H9 (cell line): ENCODE results near the gene F12. TPM values are rescaled to one million over a fixed set of nuclear protein-coding genes. Genes with fewer than 3 reads are reported as not detected.

Experiments used
- DNase-seq: peaks from one replicate; pipeline ENCODE4 v3.0.0-alpha.2; 2017
- H2AFZ ChIP-seq: one replicate; pipeline ENCODE4 v1.6.1; 2013; ENCODE audit warnings: mild to moderate bottlenecking, low read length, control low read depth, moderate library complexity
- H2AK5ac ChIP-seq: 2 replicates; pipeline ENCODE4 v1.6.1; 2013; ENCODE audit warnings: low read length, control low read depth, mixed read lengths; ENCODE audit not compliant: insufficient read length
- H2BK120ac ChIP-seq: one replicate; pipeline ENCODE4 v1.6.1; 2013; ENCODE audit warnings: low read depth, mild to moderate bottlenecking, low read length, control low read depth, inconsistent platforms; ENCODE audit not compliant: poor library complexity, severe bottlenecking
- H2BK12ac ChIP-seq: 2 replicates; pipeline ENCODE4 v1.6.1; 2013; ENCODE audit warnings: low read length, control low read depth, mixed read lengths, low read depth; ENCODE audit not compliant: insufficient read length
- H2BK15ac ChIP-seq: 2 replicates; pipeline ENCODE4 v1.6.1; 2013; ENCODE audit warnings: low read depth, low read length, control low read depth
- H2BK20ac ChIP-seq: one replicate; pipeline ENCODE4 v1.6.1; 2013; ENCODE audit warnings: low read depth, mild to moderate bottlenecking, low read length, control low read depth, inconsistent platforms; ENCODE audit not compliant: poor library complexity, severe bottlenecking
- H2BK5ac ChIP-seq: 2 replicates; pipeline ENCODE4 v1.6.1; 2013; ENCODE audit warnings: low read length, control low read depth, mixed read lengths; ENCODE audit not compliant: insufficient read length
- H3K14ac ChIP-seq: 2 replicates; pipeline ENCODE4 v1.6.1; 2013; ENCODE audit warnings: low read length, control low read depth; ENCODE audit not compliant: insufficient read depth
- H3K18ac ChIP-seq: 2 replicates; pipeline ENCODE4 v1.6.1; 2013; ENCODE audit warnings: low read depth, mild to moderate bottlenecking, mixed read lengths, low read length, control low read depth; ENCODE audit not compliant: insufficient read length
- H3K23ac ChIP-seq: 2 replicates; pipeline ENCODE4 v1.6.1; 2013; ENCODE audit warnings: low read length, control low read depth, mixed read lengths, low read depth; ENCODE audit not compliant: insufficient read length
- H3K23me2 ChIP-seq: 2 replicates; pipeline ENCODE4 v1.6.1; 2013; ENCODE audit warnings: low read depth, mild to moderate bottlenecking, mixed read lengths, low read length, control low read depth; ENCODE audit not compliant: insufficient read length, poor library complexity, severe bottlenecking
- H3K27ac ChIP-seq: 2 replicates; pipeline ENCODE4 v1.5.1; 2013; ENCODE audit warnings: low read length, control low read depth, mixed read lengths, low read depth; ENCODE audit not compliant: insufficient read length
- H3K27me3 ChIP-seq: 2 replicates; pipeline ENCODE4 v1.6.1; 2013; ENCODE audit warnings: low read length, control low read depth, inconsistent platforms; ENCODE audit not compliant: insufficient read depth
- H3K4ac ChIP-seq: 2 replicates; pipeline ENCODE4 v1.6.1; 2013; ENCODE audit warnings: low read depth, mild to moderate bottlenecking, control low read depth, inconsistent platforms, low read length, moderate library complexity
- H3K4me1 ChIP-seq: 2 replicates; pipeline ENCODE4 v1.6.1; 2013; ENCODE audit warnings: low read length, control low read depth, inconsistent platforms; ENCODE audit not compliant: insufficient read depth
- H3K4me2 ChIP-seq: 2 replicates; pipeline ENCODE4 v1.6.1; 2013; ENCODE audit warnings: low read length, control low read depth, mixed read lengths; ENCODE audit not compliant: insufficient read length, insufficient read depth
- H3K56ac ChIP-seq: 2 replicates; pipeline ENCODE4 v1.6.1; 2013; ENCODE audit warnings: low read depth, mild to moderate bottlenecking, mixed read lengths, low read length, control low read depth; ENCODE audit not compliant: insufficient read length
- H3K79me1 ChIP-seq: 2 replicates; pipeline ENCODE4 v1.6.1; 2013; ENCODE audit warnings: low read depth, mild to moderate bottlenecking, moderate library complexity, low read length, control low read depth, inconsistent platforms; ENCODE audit not compliant: insufficient read depth, poor library complexity, severe bottlenecking
- H3K79me2 ChIP-seq: 2 replicates; pipeline ENCODE4 v1.6.1; 2013; ENCODE audit warnings: low read length, control low read depth, inconsistent platforms; ENCODE audit not compliant: insufficient read depth
- H3K9ac ChIP-seq: 2 replicates; pipeline ENCODE4 v1.6.1; 2013; ENCODE audit warnings: low read length, control low read depth, mixed read lengths; ENCODE audit not compliant: insufficient read length; ENCODE audit errors: extremely low read depth
- H3K9me3 ChIP-seq: one replicate; pipeline ENCODE4 v1.6.1; 2013; ENCODE audit warnings: low read depth, low read length, inconsistent platforms; ENCODE audit not compliant: control insufficient read depth
- H3T11ph ChIP-seq: one replicate; pipeline ENCODE4 v1.6.1; 2013; ENCODE audit warnings: mild to moderate bottlenecking, low read length, control low read depth, inconsistent platforms
- H4K20me1 ChIP-seq: one replicate; pipeline ENCODE4 v1.6.1; 2013; ENCODE audit not compliant: control insufficient read depth, insufficient read length, insufficient read depth
- H4K5ac ChIP-seq: 2 replicates; pipeline ENCODE4 v1.6.1; 2013; ENCODE audit warnings: low read depth, mild to moderate bottlenecking, mixed read lengths, low read length, control low read depth; ENCODE audit not compliant: insufficient read length
- H4K8ac ChIP-seq: replicated peaks from 2 replicates; pipeline ENCODE4 v1.6.1; 2013; ENCODE audit warnings: low read length, control low read depth, mixed read lengths, low read depth; ENCODE audit not compliant: insufficient read length
- H4K91ac ChIP-seq: 2 replicates; pipeline ENCODE4 v1.6.1; 2013; ENCODE audit warnings: low read depth, mild to moderate bottlenecking, moderate library complexity, mixed read lengths, low read length, control low read depth; ENCODE audit not compliant: insufficient read length
- H3K27ac Mint-ChIP-seq, 3 experiments: 2 replicates in 2 of 3; 3 replicates in 1 of 3; pipeline ENCODE4 v1.8.0; 2020 to 2021; ENCODE audit warnings: mixed read lengths in 3 of 3, mild to moderate bottlenecking in 1 of 3, moderate library complexity in 1 of 3
- H3K27me3 Mint-ChIP-seq: 2 replicates; pipeline ENCODE4 v1.8.0; 2021; ENCODE audit warnings: low read depth, mild to moderate bottlenecking, moderate library complexity, mixed read lengths
- H3K36me3 Mint-ChIP-seq, 3 experiments: 2 replicates in 2 of 3; 3 replicates in 1 of 3; pipeline ENCODE4 v1.8.0; 2020 to 2021; ENCODE audit warnings: low read depth in 3 of 3, mixed read lengths in 3 of 3; ENCODE audit not compliant: insufficient read depth in 1 of 3
- H3K4me1 Mint-ChIP-seq, 2 experiments: 2 replicates each; pipeline ENCODE4 v1.8.0; 2020; ENCODE audit warnings: mixed read lengths in 2 of 2
- H3K4me3 Mint-ChIP-seq, 2 experiments: 2 replicates in 1 of 2; 3 replicates in 1 of 2; pipeline ENCODE4 v1.8.0; 2020 to 2021; ENCODE audit warnings: mild to moderate bottlenecking in 2 of 2, mixed read lengths in 2 of 2, moderate library complexity in 1 of 2
- H3K9me3 Mint-ChIP-seq, 2 experiments: 2 replicates in 1 of 2; 3 replicates in 1 of 2; pipeline ENCODE4 v1.8.0; 2020; ENCODE audit warnings: mild to moderate bottlenecking in 2 of 2, mixed read lengths in 2 of 2, moderate library complexity in 1 of 2
- WGBS: extraction: QIAGEN DNeasy Blood & Tissue Kit; methylation state at CpG from one replicate; pipeline ENCODE4 v1.1.7; 2013; ENCODE audit warnings: missing lambda C conversion rate, low lambda C conversion rate, mixed read lengths; ENCODE audit not compliant: insufficient read length; ENCODE audit errors: extremely low coverage; 5-methylcytosine and 5-hydroxymethylcytosine counted together
- total RNA-seq: library from RNA; stranded (reverse); gene quantifications from 2 replicates; pipeline ENCODE4 v1.2.1, GENCODE V29; 2021
- TF ChIP-seq, protein P1 (sequence below): fragments of 200-600 bp; sonication (generic); conservative IDR thresholded peaks from 3 replicates; pipeline ENCODE4 v1.8.0; 2021; ENCODE audit warnings: antibody characterized with exemption, mild to moderate bottlenecking

The F12 gene
- total RNA-seq, 1 experiment from 2014 or later: 3.5 TPM

DNA sequence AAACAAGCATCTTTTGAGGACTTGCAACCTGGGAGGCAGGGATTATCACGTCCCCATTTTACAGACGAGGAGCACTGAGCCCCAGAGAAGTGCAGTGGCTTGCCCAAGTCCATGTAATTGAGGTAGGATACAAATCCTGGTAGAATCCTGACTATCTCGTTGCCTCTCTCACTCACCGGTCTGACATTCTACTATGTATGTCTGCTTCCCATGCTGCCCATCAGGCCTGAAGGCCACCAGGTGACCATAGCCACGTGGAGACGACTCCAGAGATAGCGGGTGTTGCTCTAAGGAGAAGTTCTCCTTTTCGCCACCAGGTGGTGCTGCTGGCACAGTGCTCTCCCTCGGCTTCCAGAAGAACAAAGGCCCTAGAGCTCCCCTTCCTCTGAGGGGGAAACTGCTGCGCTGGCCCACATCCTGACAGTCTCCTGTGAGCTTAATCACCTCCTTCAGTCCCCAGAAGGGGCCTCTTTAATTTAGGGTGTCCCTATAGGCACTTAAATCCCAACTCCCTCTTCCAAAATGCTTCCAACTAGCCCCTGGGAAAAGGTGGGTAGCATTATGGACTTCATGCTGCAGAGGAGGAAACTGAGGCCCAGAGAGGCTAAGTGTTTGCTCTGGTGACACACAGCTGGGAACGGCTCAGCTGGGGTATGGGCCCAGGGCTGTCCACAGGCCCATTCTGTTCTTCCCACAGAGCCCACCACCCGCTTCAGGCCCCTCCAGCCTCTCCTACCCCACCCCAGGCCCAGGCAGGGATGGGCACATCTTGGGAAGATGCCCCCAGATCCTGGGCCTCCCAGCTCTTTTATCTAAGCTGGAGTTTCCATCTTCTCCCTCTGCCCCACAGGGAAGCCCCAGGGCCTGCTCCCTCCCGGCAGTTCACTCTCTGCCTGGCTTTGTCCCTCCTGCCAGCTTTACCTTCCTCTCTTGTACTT is 18.7 kb downstream of the F12 start:
- H3T11ph ChIP-seq: no peak overlapping the region
- no peak overlapping the region for H2BK5ac ChIP-seq
- H2BK120ac ChIP-seq: no peak overlapping the region
- Mint-ChIP-seq H3K27me3 (peaks cover 52% of the 10 kb centered on the region), H3K36me3 (no peaks in the 10 kb centered on the region), H3K27ac (no peak overlapping the region), H3K4me3 (no peak overlapping the region), H3K4me1 (peaks cover 21 to 28% of the 10 kb centered on the region in 2 experiments), H3K9me3 (no peaks in the 10 kb centered on the region)
- H2BK15ac ChIP-seq: no peak overlapping the region
- H3K4me1 ChIP-seq: no peaks in the 10 kb centered on the region
- no peaks in the 10 kb centered on the region for H3K23me2 ChIP-seq
- H3K18ac ChIP-seq: no peak overlapping the region
- no peak overlapping the region for H3K56ac ChIP-seq
- no peak overlapping the region for H4K5ac ChIP-seq
- no peak overlapping the region for H2AFZ ChIP-seq
- peak; percentile 93 for DNase-seq
- no peak overlapping the region for H2AK5ac ChIP-seq
- no peak overlapping the region for H3K27ac ChIP-seq
- no peak overlapping the region for H3K4me2 ChIP-seq
- no peak overlapping the region for H4K91ac ChIP-seq
- H3K9ac ChIP-seq: no peak overlapping the region
- no peaks in the 10 kb centered on the region for H3K9me3 ChIP-seq
- no peaks in the 10 kb centered on the region for H4K20me1 ChIP-seq
- H4K8ac ChIP-seq: no peak overlapping the region
- no peaks in the 10 kb centered on the region for H3K79me1 ChIP-seq
- H2BK12ac ChIP-seq: no peak overlapping the region
- H3K23ac ChIP-seq: no peak overlapping the region
- no peaks in the 10 kb centered on the region for H3K79me2 ChIP-seq
- H2BK20ac ChIP-seq: no peak overlapping the region
- H3K4ac ChIP-seq: no peak overlapping the region
- no peak overlapping the region for H3K14ac ChIP-seq
- H3K27me3 ChIP-seq: no peaks in the 10 kb centered on the region; the same call in 1 of the 2 replicates
- TF ChIP-seq, protein P1, sequence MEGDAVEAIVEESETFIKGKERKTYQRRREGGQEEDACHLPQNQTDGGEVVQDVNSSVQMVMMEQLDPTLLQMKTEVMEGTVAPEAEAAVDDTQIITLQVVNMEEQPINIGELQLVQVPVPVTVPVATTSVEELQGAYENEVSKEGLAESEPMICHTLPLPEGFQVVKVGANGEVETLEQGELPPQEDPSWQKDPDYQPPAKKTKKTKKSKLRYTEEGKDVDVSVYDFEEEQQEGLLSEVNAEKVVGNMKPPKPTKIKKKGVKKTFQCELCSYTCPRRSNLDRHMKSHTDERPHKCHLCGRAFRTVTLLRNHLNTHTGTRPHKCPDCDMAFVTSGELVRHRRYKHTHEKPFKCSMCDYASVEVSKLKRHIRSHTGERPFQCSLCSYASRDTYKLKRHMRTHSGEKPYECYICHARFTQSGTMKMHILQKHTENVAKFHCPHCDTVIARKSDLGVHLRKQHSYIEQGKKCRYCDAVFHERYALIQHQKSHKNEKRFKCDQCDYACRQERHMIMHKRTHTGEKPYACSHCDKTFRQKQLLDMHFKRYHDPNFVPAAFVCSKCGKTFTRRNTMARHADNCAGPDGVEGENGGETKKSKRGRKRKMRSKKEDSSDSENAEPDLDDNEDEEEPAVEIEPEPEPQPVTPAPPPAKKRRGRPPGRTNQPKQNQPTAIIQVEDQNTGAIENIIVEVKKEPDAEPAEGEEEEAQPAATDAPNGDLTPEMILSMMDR: peak; percentile 99
- no CpG with 5 or more reads among the region's 13 CpGs for WGBS
